Activated naive CD8-positive, alpha-beta T cell (primary cell): Measurements from ENCODE around the gene TEX54.
A peak's percentile ranks its signal among the peaks of the same experiment; 100 is the strongest.

Experiments used
- H3K27ac Mint-ChIP-seq: one replicate; pipeline ENCODE4 v1.8.0; 2021; ENCODE audit warnings: mixed read lengths
- H3K27me3 Mint-ChIP-seq: one replicate; pipeline ENCODE4 v1.8.0; 2021; ENCODE audit warnings: mixed read lengths
- H3K36me3 Mint-ChIP-seq: one replicate; pipeline ENCODE4 v1.8.0; 2021; ENCODE audit warnings: mixed read lengths
- H3K4me1 Mint-ChIP-seq: one replicate; pipeline ENCODE4 v1.8.0; 2021; ENCODE audit warnings: low read depth, mixed read lengths
- H3K4me3 Mint-ChIP-seq: one replicate; pipeline ENCODE4 v1.8.0; 2021; ENCODE audit warnings: mild to moderate bottlenecking, mixed read lengths
- H3K9me3 Mint-ChIP-seq: one replicate; pipeline ENCODE4 v1.8.0; 2021; ENCODE audit warnings: low read depth, mixed read lengths

Gene TEX54

DNA sequence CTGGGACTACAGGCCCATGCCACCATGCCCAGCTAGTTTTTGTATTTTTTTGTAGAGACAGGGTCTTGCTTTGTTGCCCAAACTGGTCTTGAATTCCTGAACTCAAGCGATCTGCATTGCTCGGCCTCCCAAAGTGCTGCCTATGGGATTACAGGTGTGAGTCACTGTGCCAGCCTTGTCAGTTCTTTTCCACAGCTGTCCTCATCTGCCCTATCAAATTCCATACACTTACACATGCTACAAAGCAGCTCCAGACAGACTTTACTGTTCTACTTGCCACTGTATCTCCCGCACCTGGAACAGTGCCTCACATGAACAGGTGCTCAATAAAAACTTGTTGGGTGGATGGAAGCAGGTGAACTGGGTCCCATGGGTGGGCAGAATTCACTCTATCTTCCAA is 9.0 kb downstream of the TEX54 start:
- peaks cover 17% of the 10 kb centered on the region for H3K4me1 Mint-ChIP-seq
- H3K27ac Mint-ChIP-seq = no peak overlapping the region
- no peaks in the 10 kb centered on the region for H3K27me3 Mint-ChIP-seq
- no peaks in the 10 kb centered on the region for H3K9me3 Mint-ChIP-seq
- peaks cover 10% of the 10 kb centered on the region for H3K36me3 Mint-ChIP-seq
- no peak overlapping the region for H3K4me3 Mint-ChIP-seq

DNA sequence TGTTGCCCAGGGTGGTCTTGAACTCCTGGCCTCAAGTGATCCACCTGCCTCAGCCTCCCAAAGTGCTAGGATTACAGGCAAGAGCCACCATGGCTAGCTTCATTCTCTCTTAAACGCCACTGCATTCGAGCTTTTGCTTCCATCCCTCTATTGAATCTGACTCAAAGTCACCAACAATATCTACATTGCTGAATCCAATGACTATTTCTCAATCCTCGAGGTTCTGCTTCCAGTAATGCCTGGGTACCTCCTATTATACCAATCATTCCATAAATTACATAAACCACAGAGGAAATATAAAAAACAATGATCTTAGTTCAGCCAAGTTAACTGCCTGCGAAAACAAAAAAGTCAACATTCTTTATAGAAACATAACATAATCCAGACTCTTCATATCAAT is 15.5 kb downstream of the TEX54 start:
- Mint-ChIP-seq H3K27me3 (no peaks in the 10 kb centered on the region), H3K36me3 (peaks cover 2% of the 10 kb centered on the region), H3K9me3 (no peaks in the 10 kb centered on the region), H3K4me3 (no peak overlapping the region), H3K4me1 (peaks cover 2% of the 10 kb centered on the region), H3K27ac (no peak overlapping the region)

DNA sequence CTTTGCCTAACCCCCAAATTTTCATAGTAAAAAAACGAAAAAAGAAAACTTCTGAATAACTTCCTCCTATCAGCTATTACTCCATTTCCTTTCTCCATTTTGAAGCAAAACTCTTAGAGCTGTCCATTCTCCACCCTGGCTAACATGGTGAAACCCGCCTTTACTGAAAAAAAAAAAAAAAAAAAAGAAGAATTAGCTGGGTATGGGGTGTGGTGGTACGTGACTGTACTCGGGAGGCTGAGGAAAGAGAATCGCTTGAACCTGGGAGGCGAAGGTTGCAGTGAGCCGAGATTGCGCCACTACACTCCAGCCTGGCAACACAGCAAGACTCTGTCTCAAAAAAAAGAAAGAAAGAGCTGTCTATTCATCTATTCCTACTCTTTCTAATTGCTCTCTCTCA is 16.1 kb downstream of the TEX54 start:
- no peak overlapping the region for H3K27ac Mint-ChIP-seq
- H3K9me3 Mint-ChIP-seq = no peaks in the 10 kb centered on the region
- peaks cover 2% of the 10 kb centered on the region for H3K4me1 Mint-ChIP-seq
- no peaks in the 10 kb centered on the region for H3K27me3 Mint-ChIP-seq
- H3K36me3 Mint-ChIP-seq = peaks cover 2% of the 10 kb centered on the region
- H3K4me3 Mint-ChIP-seq = no peak overlapping the region

DNA sequence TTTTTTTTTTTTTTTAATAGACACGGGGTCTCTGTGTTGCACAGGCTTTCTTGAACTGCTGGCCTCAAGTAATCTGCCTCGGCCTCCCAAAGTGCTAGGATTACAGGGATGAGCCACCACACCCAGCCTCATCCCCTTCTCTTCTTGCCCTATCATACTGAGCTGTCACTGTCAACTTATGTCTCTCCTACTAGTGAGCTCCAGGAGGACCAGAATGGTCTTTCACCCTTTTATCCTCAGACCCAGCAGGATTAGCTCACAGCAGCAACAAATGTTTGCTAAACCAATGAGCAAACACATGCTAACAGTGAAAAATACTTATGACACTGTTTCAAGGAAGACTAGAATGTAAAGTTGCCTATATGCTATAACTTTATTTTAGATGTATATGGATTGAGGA is 21.0 kb downstream of the TEX54 start:
- Mint-ChIP-seq H3K36me3 (peaks cover 2% of the 10 kb centered on the region), H3K9me3 (no peaks in the 10 kb centered on the region), H3K27ac (peak overlapping the region; percentile 28), H3K27me3 (no peaks in the 10 kb centered on the region), H3K4me3 (no peak overlapping the region), H3K4me1 (peaks cover 6% of the 10 kb centered on the region)

DNA sequence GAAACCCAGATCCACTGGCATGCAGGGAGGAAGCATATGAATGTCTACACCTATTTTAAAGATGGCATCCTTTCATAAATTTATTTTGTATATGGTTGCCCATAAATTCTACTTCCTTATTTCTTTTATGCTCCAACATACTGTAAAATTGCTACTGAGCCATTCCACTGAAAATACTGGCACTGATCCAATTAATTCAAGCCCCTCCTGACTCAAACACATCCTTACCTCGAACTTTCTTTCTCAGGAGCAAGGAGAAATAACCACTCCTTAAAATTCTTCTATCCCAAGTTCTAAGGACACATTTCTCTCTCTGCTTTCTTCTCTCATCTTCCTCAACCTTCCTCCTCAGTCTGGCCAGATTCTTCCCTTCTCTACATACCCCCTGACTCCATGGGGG is 21.9 kb downstream of the TEX54 start:
- Mint-ChIP-seq H3K27me3 (no peaks in the 10 kb centered on the region), H3K36me3 (peaks cover 2% of the 10 kb centered on the region), H3K4me1 (peaks cover 13% of the 10 kb centered on the region), H3K9me3 (no peaks in the 10 kb centered on the region), H3K27ac (peak overlapping the region; percentile 80), H3K4me3 (no peak overlapping the region)

DNA sequence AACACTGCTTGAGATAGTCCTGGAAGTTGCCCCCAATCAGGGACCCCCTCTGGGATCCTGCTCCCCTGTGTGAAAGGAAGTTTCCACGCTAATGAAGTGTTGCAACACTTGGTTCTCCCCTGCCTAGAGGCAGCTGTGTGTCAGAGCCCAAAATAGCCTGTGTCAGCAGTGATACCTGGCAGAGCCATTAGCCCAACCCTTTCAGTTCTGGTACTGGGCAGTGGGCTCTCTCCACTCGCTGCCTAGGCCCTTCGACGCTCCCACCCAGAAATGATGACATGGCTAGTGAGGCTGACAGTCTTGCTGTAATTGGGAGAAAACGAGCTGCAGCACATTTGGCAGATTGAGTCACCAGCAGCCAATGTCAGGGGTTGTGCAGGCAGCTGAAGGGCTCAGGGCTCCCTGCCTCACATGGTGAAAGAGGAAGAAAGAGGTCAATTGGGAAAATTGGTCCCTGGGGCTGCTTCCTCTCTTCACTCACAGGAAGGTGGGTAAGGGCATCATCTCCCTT is 26.0 kb downstream of the TEX54 start:
- Mint-ChIP-seq H3K27me3 (no peaks in the 10 kb centered on the region), H3K4me3 (peak overlapping the region; percentile 99), H3K4me1 (peaks cover 33% of the 10 kb centered on the region), H3K9me3 (no peaks in the 10 kb centered on the region), H3K27ac (no peak overlapping the region), H3K36me3 (peaks cover 2% of the 10 kb centered on the region)

DNA sequence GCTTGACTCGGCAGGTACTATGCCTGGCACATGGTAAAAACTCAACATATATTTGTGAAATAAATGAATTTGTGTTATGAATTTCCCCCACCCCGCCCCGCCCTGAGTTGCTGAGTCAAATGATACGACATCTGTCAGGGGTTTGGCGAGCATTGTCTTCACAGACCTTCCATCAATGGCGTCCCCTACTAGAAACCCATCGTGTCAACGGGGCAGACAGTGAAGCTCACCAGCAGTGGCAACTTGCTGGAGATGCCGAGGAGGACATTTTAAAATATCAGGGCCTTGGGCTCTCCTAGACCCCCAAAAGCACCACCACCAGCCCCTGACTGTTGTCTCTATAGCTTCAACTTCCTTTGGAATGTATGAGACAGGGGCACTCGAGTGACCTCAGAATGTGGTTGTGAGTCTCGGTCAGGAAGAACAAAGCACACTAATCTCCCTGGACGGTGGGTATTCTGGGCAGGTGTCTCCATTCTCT is 26.6 kb downstream of the TEX54 start:
- H3K27me3 Mint-ChIP-seq = no peaks in the 10 kb centered on the region
- H3K36me3 Mint-ChIP-seq = peaks cover 2% of the 10 kb centered on the region
- no peaks in the 10 kb centered on the region for H3K9me3 Mint-ChIP-seq
- H3K27ac Mint-ChIP-seq = peak overlapping the region; percentile 99
- peaks cover 31% of the 10 kb centered on the region for H3K4me1 Mint-ChIP-seq
- H3K4me3 Mint-ChIP-seq = peak overlapping the region; percentile 99

DNA sequence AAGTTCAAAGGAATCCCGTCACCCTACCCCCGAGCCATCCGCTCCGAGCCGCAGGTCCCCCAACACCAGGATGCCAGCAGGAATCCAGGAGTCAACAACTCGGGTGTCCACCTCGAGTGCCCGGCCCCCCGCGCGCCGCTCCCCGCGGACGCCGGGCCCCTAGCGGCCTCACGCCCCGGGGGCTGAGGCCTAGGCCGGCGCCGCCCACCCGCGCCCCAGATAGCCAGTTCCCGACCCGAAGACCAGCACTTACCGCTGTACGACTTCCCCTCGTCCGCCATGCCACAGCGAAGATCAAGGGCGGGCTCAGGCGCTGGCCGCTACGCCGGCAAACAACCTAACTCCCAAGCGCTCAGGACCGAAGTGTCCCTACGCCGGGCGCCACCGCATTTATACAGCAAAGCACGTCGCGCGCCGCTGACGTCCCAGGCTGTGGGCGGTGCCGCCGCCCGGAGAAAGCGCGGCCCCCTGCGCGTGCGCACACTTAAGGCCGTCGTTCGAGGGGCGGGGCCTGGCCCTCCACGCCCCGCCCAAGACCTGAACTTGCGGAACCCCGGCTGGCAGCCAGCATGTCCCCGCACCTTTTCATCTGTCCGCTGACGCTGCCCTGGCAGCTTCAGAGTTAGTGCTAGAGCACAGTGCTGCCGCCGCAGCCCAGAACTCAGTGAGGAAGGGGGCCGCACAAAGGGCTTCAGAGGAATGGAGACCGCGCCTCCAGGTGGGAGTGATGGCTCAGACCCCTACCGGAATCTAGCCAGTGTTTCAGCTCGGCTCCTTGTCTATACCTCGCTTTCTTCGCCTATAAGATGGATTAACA is 27.4 kb downstream of the TEX54 start, which contains the start of gene NXF1:
Gene NXF1, minus strand, starts transcription at position 365 of the 817 bp plus-strand sequence. Its CDS starts 84 bp downstream, at position 281.
- H3K27ac Mint-ChIP-seq = peak within 1 kb of the TSS; percentile 99
- H3K4me3 Mint-ChIP-seq = peak within 1 kb of the TSS; percentile 99
- no peaks in the 10 kb centered on the region for H3K27me3 Mint-ChIP-seq
- peaks cover 29% of the 10 kb centered on the region for H3K4me1 Mint-ChIP-seq
- H3K9me3 Mint-ChIP-seq = no peaks in the 10 kb centered on the region
- peaks cover 2% of the 10 kb centered on the region for H3K36me3 Mint-ChIP-seq

DNA sequence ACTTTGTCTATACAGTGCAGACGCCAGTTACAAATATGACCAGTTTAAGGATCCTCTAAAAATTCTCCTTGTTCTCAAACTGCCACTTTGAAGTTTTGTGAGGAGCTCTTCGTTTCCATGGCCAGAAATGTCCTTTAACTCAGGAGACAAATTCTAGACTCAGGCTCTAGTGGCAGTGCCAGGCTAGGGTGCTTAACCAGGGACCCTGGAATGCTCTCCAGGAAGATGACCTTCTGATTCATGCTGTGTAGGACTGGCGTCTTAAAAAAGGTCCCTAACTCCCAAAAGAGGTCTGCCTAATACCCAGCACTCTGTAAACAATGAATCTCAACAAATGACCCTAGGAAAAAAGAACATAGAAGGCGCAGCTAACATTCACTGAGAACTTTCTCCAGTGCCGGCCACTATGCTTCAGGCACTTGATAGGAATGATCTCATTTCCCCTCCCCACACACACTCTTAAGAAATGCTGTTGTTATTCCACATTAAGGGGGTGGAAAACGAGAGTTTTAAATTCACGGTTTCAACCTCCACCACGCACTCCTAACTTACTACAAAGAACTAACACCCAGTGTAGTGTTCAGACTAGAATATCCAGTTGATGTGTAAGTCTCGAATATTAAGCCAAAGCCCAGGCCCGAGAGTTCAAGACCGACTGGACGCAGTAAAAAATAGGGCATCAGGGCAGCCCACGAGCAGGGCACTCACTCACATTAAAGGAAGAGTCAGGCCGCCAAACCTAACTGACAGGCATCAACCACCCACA is 28.1 kb downstream of the TEX54 start:
- Mint-ChIP-seq H3K4me3 (peak overlapping the region; percentile 99), H3K9me3 (no peaks in the 10 kb centered on the region), H3K27me3 (no peaks in the 10 kb centered on the region), H3K27ac (peak overlapping the region; percentile 98), H3K36me3 (peaks cover 2% of the 10 kb centered on the region), H3K4me1 (peaks cover 29% of the 10 kb centered on the region)

DNA sequence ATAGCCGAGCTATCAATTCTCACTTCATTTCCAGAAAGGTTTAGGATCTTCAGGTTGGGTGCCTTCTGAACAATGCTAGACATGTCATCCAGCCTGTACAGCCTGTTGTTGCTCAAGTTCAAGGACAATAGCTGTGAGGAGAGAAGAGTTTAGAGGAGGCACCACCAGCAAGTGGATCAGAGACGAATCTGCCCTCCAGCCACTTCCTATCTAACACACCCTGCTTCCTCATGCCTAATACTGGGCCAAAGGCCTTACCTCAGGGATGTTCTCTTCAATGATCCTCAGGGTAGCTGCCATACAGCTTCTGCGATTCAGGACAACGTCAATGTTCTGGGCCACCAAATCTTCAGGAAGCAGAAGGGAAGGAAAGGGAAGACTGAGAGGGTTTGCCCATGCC is 31.6 kb downstream of the TEX54 start:
- H3K9me3 Mint-ChIP-seq = no peaks in the 10 kb centered on the region
- no peak overlapping the region for H3K4me3 Mint-ChIP-seq
- H3K27ac Mint-ChIP-seq = peak overlapping the region; percentile 46
- no peaks in the 10 kb centered on the region for H3K27me3 Mint-ChIP-seq
- H3K4me1 Mint-ChIP-seq = peaks cover 24% of the 10 kb centered on the region
- no peaks in the 10 kb centered on the region for H3K36me3 Mint-ChIP-seq

DNA sequence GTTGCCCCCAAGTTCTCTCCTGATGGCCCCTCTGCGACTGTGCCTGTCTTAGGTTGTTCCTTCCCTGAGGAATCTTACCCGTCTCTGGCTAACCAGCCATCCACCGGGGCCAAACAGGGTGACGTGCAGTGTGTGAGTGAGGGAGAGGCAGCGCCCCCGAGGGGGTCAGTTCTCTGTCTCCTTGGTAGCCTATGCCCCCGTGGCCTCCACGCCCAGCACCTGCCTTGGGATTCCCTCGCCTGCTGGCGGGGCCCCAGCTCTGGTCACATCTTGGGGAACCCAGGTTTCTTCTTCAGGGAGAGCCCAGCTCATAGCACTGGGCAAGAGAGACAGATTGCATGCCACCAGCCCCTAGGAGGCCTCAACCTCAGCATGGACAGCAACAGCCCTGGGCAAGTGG is 33.2 kb downstream of the TEX54 start:
- Mint-ChIP-seq H3K27me3 (no peaks in the 10 kb centered on the region), H3K9me3 (no peaks in the 10 kb centered on the region), H3K4me1 (peaks cover 21% of the 10 kb centered on the region), H3K4me3 (no peak overlapping the region), H3K27ac (no peak overlapping the region), H3K36me3 (peaks cover 2% of the 10 kb centered on the region)

DNA sequence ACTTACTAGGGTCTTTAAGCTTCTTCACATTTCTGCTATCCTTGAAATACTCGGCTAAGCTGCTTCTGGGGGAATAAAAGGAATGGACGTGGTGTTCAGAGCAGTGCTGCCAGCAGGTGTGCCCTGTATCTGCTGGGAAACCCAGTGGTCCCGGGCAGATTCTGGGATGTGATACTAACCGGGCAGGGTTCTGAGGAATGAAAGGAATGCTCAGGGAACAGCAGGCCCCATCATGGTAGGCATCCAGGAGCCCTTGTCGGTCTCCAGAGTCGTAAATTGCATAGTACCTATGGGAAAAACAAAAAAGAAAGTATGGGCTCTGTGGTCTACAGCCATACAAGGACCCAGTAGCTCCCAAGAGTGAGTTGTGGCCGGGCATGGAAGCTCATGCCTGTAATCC is 36.4 kb downstream of the TEX54 start:
- Mint-ChIP-seq H3K9me3 (no peaks in the 10 kb centered on the region), H3K27me3 (no peaks in the 10 kb centered on the region), H3K4me3 (no peak overlapping the region), H3K36me3 (peaks cover 5% of the 10 kb centered on the region), H3K27ac (no peak overlapping the region), H3K4me1 (peaks cover 16% of the 10 kb centered on the region)

DNA sequence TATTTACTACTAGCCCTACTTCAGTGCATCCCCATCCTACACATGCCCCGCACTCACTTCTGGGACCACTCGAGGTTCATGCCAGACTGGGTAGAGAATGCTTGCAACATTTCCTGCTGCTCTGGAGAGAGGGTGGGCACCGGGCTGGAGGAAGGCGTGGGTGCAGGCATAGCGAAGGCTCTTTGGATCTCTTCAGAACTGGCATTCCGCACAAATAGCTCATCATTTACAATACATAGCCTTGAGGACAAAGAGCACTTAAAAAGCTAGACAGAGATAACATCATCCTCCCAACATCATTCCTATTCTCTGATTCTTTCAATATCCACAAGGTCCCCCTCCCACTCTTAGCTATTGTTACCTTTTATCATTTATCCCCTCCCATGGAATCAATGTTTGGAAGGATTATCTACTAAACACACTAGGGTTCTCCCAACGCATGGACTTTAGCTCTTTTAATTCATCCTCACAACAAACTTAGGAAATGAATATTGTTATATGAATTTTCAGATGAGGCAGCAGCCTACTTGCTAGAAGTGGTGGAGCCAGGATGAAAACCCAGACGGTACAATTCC is 38.4 kb downstream of the TEX54 start:
- Mint-ChIP-seq H3K36me3 (peaks cover 7% of the 10 kb centered on the region), H3K9me3 (no peaks in the 10 kb centered on the region), H3K27ac (peak overlapping the region; percentile 78), H3K4me3 (no peak overlapping the region), H3K27me3 (no peaks in the 10 kb centered on the region), H3K4me1 (peaks cover 32% of the 10 kb centered on the region)

DNA sequence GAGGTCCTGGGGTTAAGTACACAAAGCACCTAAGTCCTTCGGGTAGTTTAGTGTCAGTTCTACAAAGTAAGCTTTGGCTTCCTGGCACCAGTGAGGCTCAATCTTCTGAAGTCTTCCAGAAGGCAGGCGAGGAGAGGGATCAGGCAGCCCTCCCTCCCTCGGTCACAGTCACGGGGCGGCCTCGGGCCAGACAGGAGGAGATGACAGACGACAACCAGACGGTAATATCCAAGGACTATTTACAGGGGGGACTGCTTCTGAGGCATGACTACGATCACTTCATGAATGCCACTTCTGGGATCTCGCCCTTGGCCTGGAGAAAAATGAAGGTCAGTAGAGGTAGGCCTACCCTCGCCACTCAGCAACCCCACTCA is 40.5 kb downstream of the TEX54 start:
- Mint-ChIP-seq H3K4me3 (peak overlapping the region; percentile 89), H3K9me3 (no peaks in the 10 kb centered on the region), H3K27me3 (no peaks in the 10 kb centered on the region), H3K4me1 (peaks cover 45% of the 10 kb centered on the region), H3K27ac (peak overlapping the region; percentile 90), H3K36me3 (peaks cover 8% of the 10 kb centered on the region)
